COR-L47 (cell line): ENCODE measurements around the gene MRFAP1.
"Not testable (repeated sequence)": the region's sequence is repeated elsewhere in the genome, so short reads cannot be mapped to it uniquely, and the experiment has no call there.

Experiments used
- DNase-seq: peaks from one replicate; lab custom pipeline; 2025; lab: John Stamatoyannopoulos, UW

MRFAP1 gene

GRCh38 chr4:6610856-6611430 lies 29.5 kb upstream of the MRFAP1 start:
- no peak for DNase-seq

- no peak for DNase-seq
Measured at GRCh38 chr4:6612961-6613675, 27.4 kb upstream of the MRFAP1 start.

GRCh38 chr4:6613676-6614651 lies 26.5 kb upstream of the MRFAP1 start:
- DNase-seq = no peak

GRCh38 chr4:6614701-6615230 lies 25.7 kb upstream of the MRFAP1 start:
- no peak for DNase-seq

- DNase-seq = no peak
Measured at GRCh38 chr4:6616087-6616995, 24.1 kb upstream of the MRFAP1 start.

GRCh38 chr4:6617246-6617645 lies 23.2 kb upstream of the MRFAP1 start:
- no peak for DNase-seq

GRCh38 chr4:6618386-6619115 lies 21.9 kb upstream of the MRFAP1 start:
- no peak for DNase-seq

GRCh38 chr4:6619116-6619465 lies 21.4 kb upstream of the MRFAP1 start:
- DNase-seq = no peak

- DNase-seq = no peak
Measured at GRCh38 chr4:6619466-6620255, 20.8 kb upstream of the MRFAP1 start.

GRCh38 chr4:6620296-6620695 lies 20.2 kb upstream of the MRFAP1 start:
- DNase-seq = no peak

GRCh38 chr4:6620891-6621555 lies 19.5 kb upstream of the MRFAP1 start:
- DNase-seq = no peak

GRCh38 chr4:6621556-6621927 lies 18.9 kb upstream of the MRFAP1 start:
- DNase-seq = no peak

GRCh38 chr4:6622744-6623143 lies 17.7 kb upstream of the MRFAP1 start:
- no peak for DNase-seq

GRCh38 chr4:6625256-6625655 lies 15.2 kb upstream of the MRFAP1 start:
- peak; percentile 21 for DNase-seq

GRCh38 chr4:6626066-6626465 lies 14.4 kb upstream of the MRFAP1 start:
- no peak for DNase-seq

GRCh38 chr4:6627832-6628231 lies 12.7 kb upstream of the MRFAP1 start:
- no peak for DNase-seq

- DNase-seq = not testable (repeated sequence)
Measured at GRCh38 chr4:6628484-6628883, 12.0 kb upstream of the MRFAP1 start.

- no peak for DNase-seq
Measured at GRCh38 chr4:6632125-6632524, 8.4 kb upstream of the MRFAP1 start.

GRCh38 chr4:6633091-6633906 lies 7.2 kb upstream of the MRFAP1 start:
- DNase-seq = peak; percentile 38
